COR-L47 (cell line): ENCODE data around the gene SGCD.
"Not testable (repeated sequence)": the region's sequence is repeated elsewhere in the genome, so short reads cannot be mapped to it uniquely, and the experiment has no call there.

Experiments
- DNase-seq: peaks from one replicate; lab custom pipeline; 2025; lab: John Stamatoyannopoulos, UW

Gene SGCD

DNA sequence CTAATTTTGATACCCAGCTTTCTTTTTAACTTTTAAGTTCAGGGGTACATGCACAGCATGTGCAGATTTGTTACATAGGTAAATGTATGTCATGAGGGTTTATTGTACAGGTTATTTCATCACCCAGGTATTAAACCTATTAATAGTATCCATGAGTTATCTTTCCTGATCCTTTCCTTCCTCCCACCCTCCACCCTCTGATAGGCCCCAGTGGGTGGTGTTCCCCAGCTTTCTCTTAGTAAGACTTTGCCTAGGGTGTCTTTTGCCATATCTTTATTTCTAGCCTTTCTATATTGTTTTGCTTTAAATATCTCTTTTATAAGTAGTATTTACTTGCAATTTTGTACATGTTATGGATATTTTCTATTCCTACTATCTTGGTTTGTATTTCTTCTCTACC lies 243.7 kb downstream of the SGCD start:
- no peak for DNase-seq

GRCh38 chr5:156581725-156582124 lies 254.8 kb downstream of the SGCD start:
- no peak for DNase-seq

DNA sequence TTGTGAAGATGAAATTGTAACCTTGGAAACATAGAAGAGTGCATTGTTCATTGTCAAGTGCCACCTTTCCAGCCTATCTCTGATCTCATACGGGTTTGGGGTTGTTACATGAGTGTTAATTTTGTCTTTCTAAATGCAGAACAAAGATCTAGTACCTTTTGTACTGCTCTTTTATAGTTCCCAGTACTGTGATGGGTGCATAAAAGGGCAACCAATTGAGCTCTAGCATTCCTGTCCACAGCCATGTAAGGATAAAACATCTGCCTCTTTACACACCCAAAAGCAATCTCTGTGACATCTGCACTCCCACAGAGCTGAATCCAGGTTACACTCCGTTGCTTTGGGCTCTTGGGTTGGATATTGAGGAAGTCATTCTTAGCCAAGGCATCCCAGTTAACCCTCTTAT lies 255.2 kb downstream of the SGCD start:
- no peak for DNase-seq

DNA sequence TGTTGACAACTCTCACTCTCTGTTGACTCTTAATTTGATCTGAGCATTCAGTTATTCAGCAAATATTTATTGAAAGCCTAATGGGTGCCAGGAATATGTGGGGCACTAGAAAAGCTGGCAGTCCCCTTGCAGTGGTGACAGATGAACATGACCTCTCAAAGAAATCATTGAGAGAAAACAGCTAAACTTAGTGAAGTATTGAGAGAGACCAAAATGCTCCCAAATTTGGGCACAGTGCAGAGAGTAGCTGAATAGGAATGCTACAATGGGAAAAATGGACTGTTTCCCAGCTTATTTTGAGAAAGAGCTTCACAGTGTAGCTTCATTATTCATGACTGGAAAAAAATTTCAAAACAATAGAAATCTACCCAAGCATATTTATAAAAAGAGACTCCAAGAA lies 257.9 kb downstream of the SGCD start:
- DNase-seq: peak; percentile 58

GRCh38 chr5:156585999-156586398 lies 259.0 kb downstream of the SGCD start:
- no peak for DNase-seq

DNA sequence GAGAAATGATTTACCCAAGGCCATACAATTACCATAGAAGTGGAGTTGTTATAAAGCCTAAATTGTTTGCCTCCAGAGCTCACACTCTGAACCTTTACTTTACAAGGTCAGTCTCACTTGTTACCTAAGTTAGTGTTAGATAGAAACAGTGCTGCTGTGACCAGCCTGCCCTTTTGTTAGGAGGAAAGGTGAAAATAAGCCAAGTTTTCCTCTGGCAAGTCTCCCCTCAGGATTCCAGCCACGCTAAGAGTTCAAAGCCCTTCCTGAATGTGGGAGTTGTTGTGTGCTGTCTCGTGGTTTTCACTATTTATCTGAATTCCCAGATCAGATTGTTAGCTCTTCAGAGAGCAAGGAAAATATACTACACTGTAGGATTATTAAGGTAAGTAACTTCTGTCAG lies 260.0 kb downstream of the SGCD start:
- no peak for DNase-seq

DNA sequence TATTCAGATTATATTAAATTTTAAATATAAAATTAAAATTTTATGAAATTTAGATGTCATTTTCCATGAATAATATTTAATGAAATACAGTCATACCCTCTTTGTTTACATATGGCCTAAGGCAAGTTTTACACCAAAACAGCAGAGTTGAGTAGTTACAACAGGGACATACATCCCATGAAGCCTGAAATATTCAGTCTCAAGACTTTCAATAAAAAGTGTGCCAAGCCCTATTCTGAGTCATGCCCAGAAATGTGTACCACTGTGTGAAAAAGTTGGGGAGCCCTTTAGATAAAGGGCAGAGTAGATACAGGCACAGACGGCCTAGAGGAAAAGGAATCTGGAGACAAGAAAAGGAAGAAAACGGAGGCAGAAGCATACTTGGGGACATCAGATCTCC lies 261.3 kb downstream of the SGCD start:
- no peak for DNase-seq

DNA sequence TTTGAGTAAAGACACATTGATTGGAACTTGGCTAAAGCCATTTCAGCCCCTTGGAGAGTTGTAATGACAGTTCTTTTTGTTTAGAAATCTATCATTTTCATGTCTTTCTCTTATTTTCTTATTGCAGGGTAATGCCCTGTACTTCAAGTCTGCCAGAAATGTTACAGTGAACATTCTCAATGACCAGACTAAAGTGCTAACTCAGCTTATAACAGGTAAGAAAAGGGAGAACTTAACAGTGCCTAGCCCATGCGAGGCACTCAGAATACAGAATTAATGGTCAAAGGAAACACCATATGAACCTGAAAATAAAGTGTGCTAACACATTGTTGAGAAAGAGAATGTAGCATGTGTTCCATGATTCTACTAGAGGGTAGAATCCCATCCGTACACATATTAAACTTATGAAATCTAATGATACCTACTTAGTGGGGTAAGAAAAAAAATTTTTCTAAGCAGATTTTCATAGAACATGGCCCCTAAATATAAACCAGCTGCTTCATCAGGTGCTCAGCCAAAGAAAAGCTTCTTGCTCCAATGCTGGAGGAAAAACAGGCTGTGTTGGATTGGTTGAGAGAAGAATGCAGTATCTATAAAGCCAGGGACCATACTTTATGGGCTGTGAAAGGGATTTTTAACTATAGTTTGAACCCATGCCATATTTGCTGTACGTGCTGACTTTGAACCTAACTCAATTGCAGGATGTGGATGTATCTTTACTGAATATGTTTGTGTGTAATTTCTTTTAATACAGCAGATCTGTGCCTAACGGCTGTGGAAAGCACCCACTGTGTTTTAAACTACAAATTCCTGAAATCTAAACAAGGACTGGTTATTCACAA lies 262.4 kb downstream of the SGCD start:
- no peak for DNase-seq

DNA sequence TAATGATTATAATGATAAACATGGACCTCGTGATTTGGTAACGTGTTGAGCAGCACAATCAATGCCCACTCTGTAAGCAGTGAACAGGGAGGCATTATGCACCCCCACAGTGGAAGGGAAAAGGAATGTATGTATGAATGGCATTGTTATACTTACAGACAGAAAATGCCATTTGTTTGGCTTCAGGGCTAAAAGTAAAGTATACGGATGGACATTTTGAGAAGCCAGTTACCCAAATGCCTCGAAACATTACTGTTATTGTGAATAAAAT lies 262.9 kb downstream of the SGCD start:
- no peak for DNase-seq

DNA sequence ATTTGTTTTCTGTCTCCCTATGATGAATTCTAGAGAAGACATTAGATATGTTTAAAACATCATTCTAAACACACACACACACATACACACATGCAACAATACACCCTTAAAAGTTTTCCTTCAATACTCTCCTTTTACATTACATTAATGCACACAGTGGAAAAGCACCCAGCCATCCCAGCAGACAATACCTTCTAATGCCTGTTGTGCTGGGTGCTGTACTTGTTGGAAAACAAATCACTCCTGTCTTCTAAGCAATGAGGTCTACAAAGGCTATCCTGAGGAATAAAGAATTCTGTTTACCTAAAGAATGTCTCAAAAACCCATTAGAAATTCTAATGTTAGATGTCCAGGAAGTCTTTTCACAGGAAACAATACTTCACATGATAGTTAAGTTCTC lies 264.0 kb downstream of the SGCD start:
- no peak for DNase-seq

GRCh38 chr5:156591631-156592030 lies 264.7 kb downstream of the SGCD start:
- no peak for DNase-seq

- no peak for DNase-seq
These were observed 266.6 kb downstream of the SGCD start for GRCh38 chr5:156593546-156593945.

DNA sequence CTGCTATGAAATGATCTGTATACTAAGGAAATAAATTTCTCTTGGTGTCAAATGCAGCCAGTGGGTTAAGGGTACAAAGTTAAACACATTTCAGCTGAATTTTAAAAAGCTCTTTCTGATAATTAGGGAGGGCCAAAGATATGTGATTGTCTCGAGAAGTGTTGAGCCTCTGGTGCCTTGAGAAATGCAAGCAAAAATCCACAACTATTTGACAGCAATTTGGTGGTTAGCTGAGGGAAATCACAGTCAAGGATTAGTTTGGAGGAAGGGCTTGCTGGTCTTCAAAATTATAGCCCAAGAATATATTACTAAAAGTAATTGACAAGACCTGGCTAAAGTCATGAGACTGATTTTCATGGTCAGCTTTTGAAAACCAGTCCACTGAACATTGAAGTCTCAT lies 267.4 kb downstream of the SGCD start:
- DNase-seq: no peak

- DNase-seq: no peak
These were observed 268.3 kb downstream of the SGCD start for GRCh38 chr5:156595132-156595787.

DNA sequence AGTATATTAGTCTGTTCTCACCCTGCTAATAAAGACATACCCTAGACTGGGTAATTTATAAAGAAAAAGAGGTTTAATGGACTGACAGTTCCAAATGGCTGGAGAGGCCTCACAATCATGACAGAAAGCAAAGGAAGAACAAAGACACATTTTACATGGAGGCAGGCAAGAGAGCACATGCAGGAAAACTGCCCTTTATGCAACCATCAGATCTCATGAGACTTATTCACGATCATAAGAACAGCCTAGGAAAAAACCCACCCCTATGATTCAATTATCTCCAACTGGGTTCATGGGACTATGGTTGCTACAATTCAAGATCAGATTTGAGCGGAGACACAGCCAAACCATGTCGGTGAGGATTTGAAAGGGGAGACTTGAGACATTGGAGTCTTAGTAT lies 270.3 kb downstream of the SGCD start:
- DNase-seq: no peak

GRCh38 chr5:156598964-156599363 lies 272.0 kb downstream of the SGCD start:
- no peak for DNase-seq

GRCh38 chr5:156610582-156610981 lies 283.6 kb downstream of the SGCD start:
- DNase-seq: not testable (repeated sequence)

GRCh38 chr5:156615901-156616300 lies 288.9 kb downstream of the SGCD start:
- no peak for DNase-seq

DNA sequence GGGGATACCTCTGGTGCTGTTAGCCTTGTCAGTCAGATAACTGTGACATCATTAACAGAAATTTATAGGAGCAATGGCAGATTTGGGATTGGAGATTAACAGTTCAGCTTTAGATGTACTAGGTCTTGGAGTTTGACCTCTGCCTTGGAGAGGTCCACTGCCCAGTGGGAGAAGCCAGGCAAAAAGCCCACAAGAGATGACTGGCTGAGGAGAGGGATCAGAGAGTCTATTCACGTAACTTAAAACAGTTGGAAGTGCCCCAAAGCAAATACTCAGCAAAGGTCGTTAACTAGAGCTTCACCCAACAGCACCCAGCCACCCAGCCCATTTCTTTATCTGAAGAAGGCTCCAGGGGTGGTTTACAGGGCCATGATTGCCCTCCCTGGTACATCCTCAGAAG lies 290.5 kb downstream of the SGCD start:
- no peak for DNase-seq

DNA sequence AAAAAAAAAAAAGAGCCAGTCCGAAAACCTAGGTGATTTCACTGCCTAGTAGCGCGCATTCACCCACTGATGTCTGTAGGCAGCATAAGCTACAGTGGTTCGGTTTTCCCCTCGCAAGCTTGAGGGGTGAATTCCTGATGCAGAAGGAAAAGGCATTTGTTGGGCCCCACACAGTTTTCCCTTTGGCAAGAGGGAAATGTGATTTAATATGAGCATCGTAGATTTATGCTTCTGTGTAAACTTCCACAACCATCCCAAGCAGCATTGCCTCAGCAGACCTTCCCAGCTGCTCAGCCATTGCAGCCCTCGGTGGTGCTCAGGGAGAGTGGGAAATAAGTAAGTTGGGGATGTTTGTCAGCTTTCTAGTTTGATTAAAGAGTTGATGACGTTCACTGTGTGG lies 291.6 kb downstream of the SGCD start:
- DNase-seq: no peak

GRCh38 chr5:156621719-156622118 lies 294.8 kb downstream of the SGCD start:
- DNase-seq: no peak

DNA sequence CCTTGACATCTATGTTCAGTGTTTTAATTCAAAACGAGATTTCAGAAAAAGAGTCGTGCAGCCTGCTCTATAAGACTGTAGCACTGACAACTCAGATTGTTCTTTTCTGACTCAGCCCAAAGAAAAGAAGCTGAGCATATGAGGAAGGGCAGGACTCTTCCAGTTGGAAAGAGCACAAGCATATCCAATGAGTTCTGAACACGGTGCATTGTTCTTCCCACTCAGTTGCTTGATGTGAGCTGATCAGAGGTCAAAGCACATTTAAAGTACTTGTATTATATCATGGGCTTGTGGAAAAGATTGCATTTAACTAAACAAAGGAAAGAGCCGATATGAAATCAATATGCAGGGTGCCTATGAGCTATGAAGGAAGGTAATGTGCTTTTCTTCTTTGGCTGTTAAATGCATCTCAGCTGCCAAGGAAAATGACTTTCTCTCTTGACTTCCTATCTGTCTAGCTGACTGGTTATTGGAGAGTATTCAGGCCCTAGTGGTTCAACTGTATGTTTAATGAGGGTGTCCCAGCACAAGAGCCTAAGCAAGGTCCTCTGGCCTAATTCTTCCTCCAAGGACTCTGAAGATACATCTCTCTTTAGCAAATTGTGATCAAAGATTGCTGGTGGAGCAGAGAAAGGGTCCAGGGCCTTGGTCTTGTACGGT lies 296.5 kb downstream of the SGCD start:
- DNase-seq: no peak

DNA sequence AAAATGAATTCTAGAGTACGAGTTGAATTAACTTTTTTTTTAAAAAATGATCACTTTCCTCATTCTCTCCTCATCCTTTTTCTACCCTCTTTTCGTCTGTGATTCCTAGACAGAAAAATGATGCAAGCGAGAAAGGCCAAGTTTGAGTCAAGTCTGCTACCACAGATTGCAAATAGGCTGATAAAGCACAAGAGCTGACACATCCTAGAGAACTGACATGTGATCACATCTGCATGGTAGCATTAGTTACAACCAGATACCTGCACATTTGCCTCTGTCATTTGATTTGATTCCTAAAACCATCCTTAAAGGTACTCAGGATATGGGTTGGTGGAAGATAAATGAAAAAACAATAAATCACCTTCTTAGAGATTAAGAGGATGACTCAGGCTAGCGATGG lies 297.7 kb downstream of the SGCD start:
- DNase-seq: no peak
